Measurements from ENCODE around the gene CEP85L.

CEP85L gene

GRCh38 chr6:118574051-118574865 is 77.1 kb downstream of the CEP85L start:
- no peak for DNase-seq

DNA sequence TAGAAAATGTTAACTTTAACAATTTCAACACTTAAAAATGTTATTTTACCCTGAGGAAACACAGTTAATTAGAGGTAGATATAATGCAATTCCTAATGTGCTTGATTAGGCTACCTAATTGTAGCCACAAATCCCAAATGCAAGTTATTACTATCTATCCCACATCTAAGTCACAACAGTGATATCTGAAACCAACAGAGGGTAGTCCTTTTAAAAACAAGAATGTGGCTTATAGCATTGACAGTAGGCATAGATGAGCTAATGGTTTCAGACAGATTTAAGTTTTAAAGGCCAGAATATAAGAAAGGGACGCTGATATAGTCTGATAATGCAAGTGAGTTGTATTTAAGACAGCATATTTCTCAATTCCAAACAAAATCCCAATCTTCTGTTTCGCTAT is 80.3 kb downstream of the CEP85L start:
- no peak for DNase-seq

DNA sequence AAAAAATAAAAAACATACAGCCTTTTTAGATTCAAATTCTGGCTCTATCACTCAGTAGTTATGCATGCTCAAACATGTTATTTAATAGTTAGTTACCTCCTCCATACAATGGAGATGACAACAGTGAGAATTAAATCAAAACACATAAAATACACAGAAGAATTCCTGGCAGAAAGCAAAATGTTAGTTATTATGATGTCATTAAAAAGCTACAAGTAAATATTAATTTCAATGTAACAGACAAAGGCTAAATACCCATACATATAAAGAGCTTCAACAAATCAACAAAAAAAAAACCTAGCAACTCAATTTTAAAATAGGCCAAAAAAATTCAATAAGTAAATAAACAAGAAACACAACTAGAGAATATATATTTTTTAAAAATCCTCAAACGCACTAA is 81.9 kb downstream of the CEP85L start:
- DNase-seq: no peak

GRCh38 chr6:118567974-118568373 is 83.4 kb downstream of the CEP85L start:
- DNase-seq: no peak

DNA sequence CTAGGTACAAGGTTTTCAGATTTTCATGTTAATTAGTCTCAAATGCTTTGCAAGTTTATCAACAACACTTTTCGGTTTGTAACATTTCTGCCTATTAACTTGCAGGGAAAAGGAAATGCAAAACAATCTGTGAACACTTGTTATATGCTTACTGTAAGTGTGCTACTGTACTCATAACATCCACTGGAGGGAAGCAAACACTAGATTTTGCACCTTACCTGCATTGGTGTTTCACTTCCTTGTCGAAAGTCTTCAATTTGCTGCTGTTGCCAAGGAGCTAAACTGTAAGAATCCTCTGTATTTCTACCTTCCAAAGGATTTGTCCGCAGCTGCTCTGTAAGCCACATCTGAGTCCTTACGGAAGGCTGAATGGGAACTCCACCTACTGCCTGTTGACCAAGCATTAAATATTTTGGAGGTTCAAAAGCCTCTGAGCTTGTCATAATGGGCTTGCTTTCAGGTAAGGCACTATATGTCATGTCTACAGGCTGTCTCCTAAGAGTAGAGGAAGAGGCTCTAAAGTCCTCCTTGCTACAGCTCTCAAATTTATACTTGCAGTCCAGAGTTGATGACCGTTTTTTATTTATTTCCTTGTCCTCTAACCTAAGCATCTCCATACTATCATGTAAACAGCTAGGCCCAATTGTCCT is 86.0 kb downstream of the CEP85L start:
- peak; percentile 71 for DNase-seq

GRCh38 chr6:118562959-118563358 is 88.4 kb downstream of the CEP85L start:
- no peak for DNase-seq

DNA sequence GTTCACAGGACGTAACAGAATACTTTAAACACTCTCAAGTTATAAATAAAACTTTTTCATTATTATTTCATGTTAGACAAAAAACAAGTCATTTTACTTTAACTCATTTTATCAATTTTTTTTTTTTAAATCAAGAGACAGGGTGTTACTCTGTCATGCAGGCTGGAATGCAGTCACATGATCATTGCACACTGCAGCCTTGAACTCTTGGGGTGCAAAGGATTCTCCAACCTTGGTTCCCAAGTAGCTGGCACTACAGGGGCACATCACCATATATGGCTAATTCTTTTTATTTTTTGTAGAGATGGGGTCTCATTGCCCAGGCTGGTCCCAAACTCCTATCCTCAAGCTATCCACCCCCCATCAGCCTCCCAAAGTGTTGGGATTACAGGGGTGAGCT is 89.1 kb downstream of the CEP85L start:
- no peak for DNase-seq

DNA sequence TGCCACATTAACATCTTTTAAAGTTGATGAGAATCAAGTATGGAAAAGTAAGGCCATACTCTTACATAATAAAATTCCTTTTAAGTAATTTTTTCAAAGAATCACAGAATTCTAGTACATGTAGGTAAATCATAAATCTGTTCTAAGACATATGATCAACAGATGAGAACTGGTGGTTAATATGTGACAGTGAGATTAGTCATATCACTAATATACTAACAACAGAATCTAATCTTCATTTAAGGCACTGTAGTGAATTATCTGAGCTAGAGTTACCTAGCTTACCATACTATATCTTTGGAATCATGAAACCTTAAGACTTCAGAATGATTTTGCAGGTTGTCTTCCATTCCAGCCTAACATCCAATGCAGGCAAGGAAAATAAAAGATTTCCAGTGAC is 91.7 kb downstream of the CEP85L start:
- DNase-seq: no peak

DNA sequence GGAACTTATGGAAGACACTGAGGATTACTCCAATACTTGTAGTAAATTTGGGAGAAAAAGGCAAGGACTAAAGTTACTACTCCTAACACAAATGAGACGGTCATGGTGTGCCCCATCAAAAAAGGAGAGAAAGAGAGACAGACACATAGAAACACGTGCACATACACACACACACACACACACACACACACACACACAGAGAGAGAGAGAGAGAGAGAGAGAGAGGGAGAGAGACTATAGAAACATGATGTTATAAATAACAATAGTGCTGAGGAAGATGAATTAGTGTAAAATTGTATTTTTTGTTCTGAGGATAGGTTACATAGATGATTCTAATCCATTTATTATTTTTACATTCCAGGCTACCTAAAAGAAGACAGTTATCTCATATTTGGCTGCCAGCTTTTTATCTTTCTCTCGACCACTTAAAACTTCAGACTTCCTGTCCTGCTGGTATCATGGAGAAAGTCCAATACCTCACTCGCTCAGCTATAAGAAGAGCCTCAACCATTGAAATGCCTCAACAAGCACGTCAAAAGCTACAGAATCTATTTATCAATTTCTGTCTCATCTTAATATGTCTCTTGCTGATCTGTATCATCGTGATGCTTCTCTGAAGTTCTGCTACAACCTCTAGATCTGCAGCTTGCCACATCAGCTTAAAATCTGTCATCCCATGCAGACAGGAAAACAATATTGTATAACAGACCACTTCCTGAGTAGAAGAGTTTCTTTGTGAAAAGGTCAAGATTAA is 92.8 kb downstream of the CEP85L start:
- DNase-seq: peak; percentile 67

GRCh38 chr6:118554698-118555097 is 96.7 kb downstream of the CEP85L start:
- no peak for DNase-seq

GRCh38 chr6:118553132-118553531 is 98.3 kb downstream of the CEP85L start:
- no peak for DNase-seq

DNA sequence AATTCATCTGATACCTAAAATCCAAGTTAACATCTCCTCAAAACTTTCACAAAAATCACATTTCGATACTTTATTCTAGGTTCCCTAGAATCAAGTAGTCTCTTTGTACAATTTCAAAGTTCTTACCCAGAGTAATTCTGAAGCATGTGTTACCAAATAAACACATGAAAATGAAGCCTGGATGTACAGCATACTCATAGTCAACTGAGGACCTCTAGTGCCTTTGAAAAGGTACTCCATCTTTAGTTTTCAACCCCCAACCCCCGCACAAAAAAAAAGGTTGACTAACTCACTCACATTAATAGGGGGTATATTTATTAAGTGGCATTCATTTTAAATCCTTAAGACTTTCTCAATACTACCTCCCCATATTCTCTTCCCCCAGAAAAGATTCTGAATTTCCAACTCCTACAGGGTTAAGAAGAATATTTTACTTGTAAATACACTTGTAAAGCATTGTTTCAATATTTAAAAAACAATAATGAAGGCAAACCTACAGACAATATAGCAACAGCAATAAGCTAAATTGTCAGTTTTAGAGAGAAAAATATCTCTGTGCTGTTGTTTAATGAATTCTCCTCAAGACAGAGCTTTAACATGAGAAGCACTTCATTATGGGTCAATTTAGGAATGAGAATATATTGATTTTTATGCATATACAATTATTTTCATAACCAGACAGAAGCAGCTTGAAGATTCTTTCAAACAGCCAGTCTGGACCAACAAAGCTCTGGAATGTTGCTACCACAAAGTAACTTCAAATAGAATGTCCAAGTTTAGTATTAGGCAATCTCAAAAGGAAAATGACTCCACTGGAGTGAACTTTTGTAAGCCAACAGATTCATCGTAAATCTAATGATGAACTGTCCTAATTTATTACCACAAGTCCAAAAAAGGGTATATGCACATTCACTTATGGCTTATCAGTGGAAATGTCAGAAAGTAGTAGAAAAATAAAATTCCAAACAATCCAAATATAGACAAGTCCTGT is 100.0 kb downstream of the CEP85L start:
- DNase-seq: peak; percentile 55

- DNase-seq: no peak
Measured at GRCh38 chr6:118548613-118549012, 102.8 kb downstream of the CEP85L start.

- no peak for DNase-seq
Measured at GRCh38 chr6:118548136-118548535, 103.3 kb downstream of the CEP85L start, which contains the start of gene PLN. Gene PLN, plus strand, starts transcription at chr6:118548296. Its CDS starts 10,626 bp downstream, at chr6:118558922.

GRCh38 chr6:118546880-118547218 is 104.5 kb downstream of the CEP85L start:
- DNase-seq: no peak

DNA sequence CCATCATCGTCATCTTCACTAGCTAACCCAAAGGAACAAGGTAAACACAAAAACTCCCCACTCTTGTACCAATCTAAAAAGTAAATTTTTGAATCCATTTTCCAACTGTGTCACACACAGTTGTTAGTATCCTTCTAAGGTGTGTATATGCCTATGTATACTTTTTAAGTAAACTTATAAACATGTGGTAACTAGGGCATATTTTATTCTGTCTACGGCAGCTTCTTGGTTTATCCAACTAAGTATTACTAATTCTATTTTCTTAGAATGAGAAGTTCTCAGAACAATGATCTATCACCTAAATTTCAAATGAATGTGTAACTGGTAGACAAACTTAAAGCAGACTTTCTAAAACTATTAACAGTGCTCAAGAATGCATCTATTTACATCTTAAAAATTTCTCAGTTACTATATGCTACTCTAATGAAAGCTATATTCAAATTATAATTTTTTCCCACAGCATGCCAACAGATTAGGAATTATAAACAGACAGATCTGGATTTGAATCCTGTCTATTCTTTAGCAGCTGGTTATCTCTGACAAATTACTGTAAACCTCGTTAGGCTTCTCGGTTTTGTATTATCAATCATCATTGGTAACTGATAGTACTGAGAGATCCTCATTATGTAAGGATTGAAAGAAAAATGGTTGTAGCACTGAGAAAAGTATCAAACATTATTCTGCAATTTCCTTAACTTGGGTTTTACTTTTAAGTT is 105.1 kb downstream of the CEP85L start:
- no peak for DNase-seq

- no peak for DNase-seq
Measured at GRCh38 chr6:118544105-118544504, 107.3 kb downstream of the CEP85L start.

GRCh38 chr6:118542184-118542952 is 109.0 kb downstream of the CEP85L start:
- DNase-seq: no peak

DNA sequence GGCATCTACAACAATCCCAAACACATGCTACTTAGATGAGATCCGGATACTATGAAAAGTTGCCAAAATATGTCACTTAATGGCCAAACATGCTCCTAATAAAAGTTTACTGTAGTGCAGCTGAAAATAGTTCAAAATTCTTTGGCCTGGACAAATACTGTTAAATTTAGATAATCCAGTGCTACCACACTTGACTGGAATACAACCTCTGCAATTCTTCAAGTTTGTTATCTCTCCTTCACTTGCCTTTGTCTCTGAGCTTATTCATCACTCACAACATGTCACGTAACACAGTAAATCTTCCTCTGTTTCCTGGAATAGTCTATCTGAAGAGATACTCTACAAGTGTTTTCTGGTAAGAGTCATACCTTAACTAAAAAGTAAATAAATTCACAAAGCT is 113.8 kb downstream of the CEP85L start:
- no peak for DNase-seq

GRCh38 chr6:118536478-118536877 is 114.9 kb downstream of the CEP85L start:
- no peak for DNase-seq

All from CD4-positive, alpha-beta T cell treated with Interleukin-10 for 1 hour (primary cell).